ENCODE results near the gene HEXIM1. TPM values are rescaled to one million over a fixed set of nuclear protein-coding genes. Genes with fewer than 3 reads are reported as not detected.

Gene HEXIM1
- total RNA-seq, 2 donors from 2014 or later, result 48.0 to 66.9 TPM

GRCh38 chr17:45129426-45129939, 18.8 kb upstream of the HEXIM1 start:
- H3K27ac Mint-ChIP-seq, result no peak overlapping the region
- H3K9me3 Mint-ChIP-seq, result no peaks in the 10 kb centered on the region
- H3K36me3 Mint-ChIP-seq, result no peaks in the 10 kb centered on the region
- DNase-seq (ENCODE audit: low spot score), result no peak
- ATAC-seq, result no peak
- peaks cover 4 to 8% of the 10 kb centered on the region in 2 donors for H3K4me1 Mint-ChIP-seq (ENCODE audit: low read depth in 2 of 2)
- H3K4me3 Mint-ChIP-seq, result no peak overlapping the region
- H3K27me3 Mint-ChIP-seq, result peaks cover 0 to 8% of the 10 kb centered on the region in 2 donors

- DNase-seq (ENCODE audit: low spot score) (no peak), ATAC-seq (no peak)
- no peak overlapping the region for H3K4me3 Mint-ChIP-seq
- H3K36me3 Mint-ChIP-seq, result no peaks in the 10 kb centered on the region
- H3K9me3 Mint-ChIP-seq, result no peaks in the 10 kb centered on the region
- H3K27me3 Mint-ChIP-seq, result peaks cover 0 to 8% of the 10 kb centered on the region in 2 donors
- H3K27ac Mint-ChIP-seq, result peak overlapping the region in 1 of 2 donors; percentile 28
- H3K4me1 Mint-ChIP-seq (ENCODE audit: low read depth in 2 of 2), result peaks cover 7 to 8% of the 10 kb centered on the region in 2 donors
Observed at GRCh38 chr17:45129940-45130680, 18.2 kb upstream of the HEXIM1 start.

- Mint-ChIP-seq H3K9me3 (no peaks in the 10 kb centered on the region), H3K4me3 (peak overlapping the region; percentile 43), H3K4me1 (ENCODE audit: low read depth in 2 of 2) (peaks cover 10 to 12% of the 10 kb centered on the region in 2 donors), H3K27ac (peak overlapping the region in 1 of 2 donors; percentile 28), H3K36me3 (no peaks in the 10 kb centered on the region), H3K27me3 (peaks cover 0 to 8% of the 10 kb centered on the region in 2 donors)
- ATAC-seq, result no peak
- DNase-seq (ENCODE audit: low spot score), result no peak
Observed at GRCh38 chr17:45130681-45131615, 17.3 kb upstream of the HEXIM1 start.

DNA sequence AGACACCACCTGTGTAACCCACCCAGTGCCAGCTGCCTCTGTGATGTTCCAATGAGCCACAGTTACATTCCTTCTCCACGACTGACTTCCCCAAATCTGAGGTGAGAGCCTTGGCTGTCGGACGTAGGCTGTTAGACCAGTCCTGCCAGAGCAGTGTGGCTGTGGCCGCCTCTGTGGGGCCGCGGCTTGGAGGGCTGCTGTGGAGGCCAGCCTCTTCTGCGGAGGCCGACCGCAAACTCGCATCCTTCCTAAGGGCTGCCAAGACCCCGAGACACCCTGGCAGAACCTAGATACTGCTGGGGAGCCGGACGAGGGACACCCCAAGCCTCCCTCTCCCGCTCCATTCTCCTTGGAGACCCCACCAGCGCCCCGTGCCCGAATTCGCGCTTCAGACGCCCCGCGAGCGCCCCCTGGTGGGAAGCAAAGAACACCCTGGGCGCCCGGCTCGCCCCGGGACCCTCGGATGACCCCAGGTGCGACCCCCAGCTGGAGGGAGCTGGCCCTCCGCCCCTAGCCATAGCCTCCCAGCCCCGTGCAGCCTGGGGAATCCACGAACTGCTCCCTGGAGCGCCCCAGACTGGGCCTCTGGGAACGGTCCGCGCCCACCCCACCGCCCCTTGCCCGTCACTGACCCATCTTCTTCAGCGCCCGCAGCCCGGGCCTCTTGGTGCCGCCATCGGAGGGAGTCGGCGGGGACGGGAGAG, 16.5 kb upstream of the HEXIM1 start:
- Mint-ChIP-seq H3K27ac (peak overlapping the region in 1 of 2 donors; percentile 28), H3K4me1 (ENCODE audit: low read depth in 2 of 2) (peaks cover 12 to 19% of the 10 kb centered on the region in 2 donors)
- no peak for ATAC-seq

GRCh38 chr17:45132320-45132571, 16.0 kb upstream of the HEXIM1 start, which contains the start of gene PLCD3:
Gene PLCD3 (minus strand): TSS chr17:45132515. CDS start chr17:45132410, 105 bp downstream.
- Mint-ChIP-seq H3K9me3 (no peaks in the 10 kb centered on the region), H3K27me3 (peaks cover 0 to 8% of the 10 kb centered on the region in 2 donors), H3K27ac (peak within 1 kb of the TSS; percentile 28 to 51), H3K36me3 (no peaks in the 10 kb centered on the region), H3K4me1 (ENCODE audit: low read depth in 2 of 2) (peaks cover 12 to 19% of the 10 kb centered on the region in 2 donors), H3K4me3 (peak within 1 kb of the TSS; percentile 86)
- ATAC-seq, result no peak
- DNase-seq (ENCODE audit: low spot score), result no peak

More for the DNA sequence above, 16.5 kb upstream of the HEXIM1 start:
- no peak for DNase-seq (ENCODE audit: low spot score)
- Mint-ChIP-seq H3K4me3 (peak overlapping the region; percentile 43), H3K27me3 (peaks cover 0 to 8% of the 10 kb centered on the region in 2 donors), H3K36me3 (no peaks in the 10 kb centered on the region), H3K9me3 (no peaks in the 10 kb centered on the region)

- ATAC-seq, result peak; percentile 62 to 73
- H3K36me3 Mint-ChIP-seq, result no peaks in the 10 kb centered on the region
- peaks cover 12 to 19% of the 10 kb centered on the region in 2 donors for H3K4me1 Mint-ChIP-seq (ENCODE audit: low read depth in 2 of 2)
- H3K9me3 Mint-ChIP-seq, result no peaks in the 10 kb centered on the region
- DNase-seq (ENCODE audit: low spot score), result peak; percentile 75
- H3K27me3 Mint-ChIP-seq, result peaks cover 0 to 8% of the 10 kb centered on the region in 2 donors
- H3K27ac Mint-ChIP-seq, result peak overlapping the region in 1 of 2 donors; percentile 51
- peak overlapping the region; percentile 86 for H3K4me3 Mint-ChIP-seq
Observed at GRCh38 chr17:45132572-45133463, 15.5 kb upstream of the HEXIM1 start.

- H3K4me3 Mint-ChIP-seq, result peak within 1 kb of the TSS; percentile 86
- no peaks in the 10 kb centered on the region for H3K9me3 Mint-ChIP-seq
- no peaks in the 10 kb centered on the region for H3K36me3 Mint-ChIP-seq
- peak within 1 kb of the TSS; percentile 30 to 78 for H3K27ac Mint-ChIP-seq
- DNase-seq (ENCODE audit: low spot score) (peak; percentile 96), ATAC-seq (peak; percentile 93 to 94)
- peaks cover 12 to 19% of the 10 kb centered on the region in 2 donors for H3K4me1 Mint-ChIP-seq (ENCODE audit: low read depth in 2 of 2)
- H3K27me3 Mint-ChIP-seq, result peaks cover 0 to 8% of the 10 kb centered on the region in 2 donors
Observed at GRCh38 chr17:45135192-45135977, 12.9 kb upstream of the HEXIM1 start, which contains the start of gene ACBD4. Gene ACBD4 (plus strand): TSS chr17:45135687. CDS start chr17:45136145, 458 bp downstream.

- H3K4me1 Mint-ChIP-seq (ENCODE audit: low read depth in 2 of 2), result peaks cover 12 to 23% of the 10 kb centered on the region in 2 donors
- ATAC-seq, result no peak
- H3K36me3 Mint-ChIP-seq, result no peaks in the 10 kb centered on the region
- no peaks in the 10 kb centered on the region for H3K9me3 Mint-ChIP-seq
- no peak for DNase-seq (ENCODE audit: low spot score)
- peak overlapping the region; percentile 86 for H3K4me3 Mint-ChIP-seq
- peaks cover 0 to 2% of the 10 kb centered on the region in 2 donors for H3K27me3 Mint-ChIP-seq
- peak overlapping the region; percentile 30 to 78 for H3K27ac Mint-ChIP-seq
Observed at GRCh38 chr17:45135978-45136791, 12.1 kb upstream of the HEXIM1 start.

- DNase-seq (ENCODE audit: low spot score) (no peak), ATAC-seq (no peak)
- no peak overlapping the region for H3K4me3 Mint-ChIP-seq
- H3K4me1 Mint-ChIP-seq (ENCODE audit: low read depth in 2 of 2), result peaks cover 12 to 26% of the 10 kb centered on the region in 2 donors
- H3K36me3 Mint-ChIP-seq, result no peaks in the 10 kb centered on the region
- H3K27me3 Mint-ChIP-seq, result no peaks in the 10 kb centered on the region
- no peak overlapping the region for H3K27ac Mint-ChIP-seq
- H3K9me3 Mint-ChIP-seq, result no peaks in the 10 kb centered on the region
Observed at GRCh38 chr17:45136846-45137560, 11.3 kb upstream of the HEXIM1 start.

GRCh38 chr17:45137561-45138305, 10.5 kb upstream of the HEXIM1 start:
- ATAC-seq (no peak), DNase-seq (ENCODE audit: low spot score) (no peak)
- Mint-ChIP-seq H3K9me3 (no peaks in the 10 kb centered on the region), H3K27ac (no peak overlapping the region), H3K36me3 (no peaks in the 10 kb centered on the region), H3K27me3 (no peaks in the 10 kb centered on the region), H3K4me1 (ENCODE audit: low read depth in 2 of 2) (peaks cover 12 to 26% of the 10 kb centered on the region in 2 donors), H3K4me3 (no peak overlapping the region)

Measured in natural killer cell treated with Interleukin-12 subunit alpha and Interleukin-12 subunit beta and Interleukin-15 and Interleukin-18, amount 100 ng/mL, for 72 hours (primary cell).